GM12891 (cell line): ENCODE results near the gene TMEM169.

ENCODE experiments used
- POLR2A ChIP-seq: IDR thresholded peaks from 2 replicates; pipeline ENCODE4 v1.6.1; 2011; ENCODE audit warnings: low read depth, low read length, control low read depth
- POLR2AphosphoS5 ChIP-seq: IDR thresholded peaks from 2 replicates; pipeline ENCODE4 v1.6.1; 2011; ENCODE audit warnings: low read depth, low read length, control low read depth
- SPI1 ChIP-seq: IDR thresholded peaks from 2 replicates; pipeline ENCODE4 v1.6.1; 2011; ENCODE audit warnings: low read depth, low read length, control low read depth
- TAF1 ChIP-seq: IDR thresholded peaks from 2 replicates; pipeline ENCODE4 v1.6.1; 2011; ENCODE audit warnings: low read depth, low read length, control low read depth

GRCh38 chr2:216118474-216118873 lies 36.8 kb downstream of the TMEM169 start:
- no peak for TF ChIP-seq SPI1
- TF ChIP-seq POLR2A: peak; percentile 34; the same call in 1 of the 2 replicates
- no peak for TF ChIP-seq POLR2AphosphoS5
- no peak for TF ChIP-seq TAF1
